DOHH2 (cell line): ENCODE results near the gene RAC2.
"Not testable (repeated sequence)": the region's sequence is repeated elsewhere in the genome, so short reads cannot be mapped to it uniquely, and the experiment has no call there.

Source experiments
- EZH2phosphoT487 ChIP-seq: fragments of 200-600 bp; sonication (generic); IDR thresholded peaks from 2 replicates; pipeline ENCODE4 v1.6.1; 2017; ENCODE audit warnings: borderline replicate concordance, mild to moderate bottlenecking, antibody characterized with exemption, low read length, moderate library complexity, mixed read lengths
- TF ChIP-seq, protein P1 (sequence below): fragments of 200-600 bp; sonication (generic); IDR thresholded peaks from one replicate; pipeline ENCODE4 v1.5.1; 2014; ENCODE audit warnings: antibody characterized with exemption, mild to moderate bottlenecking, low read depth, low read length; ENCODE audit not compliant: poor library complexity, severe bottlenecking

GRCh38 chr22:37201443-37201820 is 42.6 kb downstream of the RAC2 start:
- TF ChIP-seq, protein P1, sequence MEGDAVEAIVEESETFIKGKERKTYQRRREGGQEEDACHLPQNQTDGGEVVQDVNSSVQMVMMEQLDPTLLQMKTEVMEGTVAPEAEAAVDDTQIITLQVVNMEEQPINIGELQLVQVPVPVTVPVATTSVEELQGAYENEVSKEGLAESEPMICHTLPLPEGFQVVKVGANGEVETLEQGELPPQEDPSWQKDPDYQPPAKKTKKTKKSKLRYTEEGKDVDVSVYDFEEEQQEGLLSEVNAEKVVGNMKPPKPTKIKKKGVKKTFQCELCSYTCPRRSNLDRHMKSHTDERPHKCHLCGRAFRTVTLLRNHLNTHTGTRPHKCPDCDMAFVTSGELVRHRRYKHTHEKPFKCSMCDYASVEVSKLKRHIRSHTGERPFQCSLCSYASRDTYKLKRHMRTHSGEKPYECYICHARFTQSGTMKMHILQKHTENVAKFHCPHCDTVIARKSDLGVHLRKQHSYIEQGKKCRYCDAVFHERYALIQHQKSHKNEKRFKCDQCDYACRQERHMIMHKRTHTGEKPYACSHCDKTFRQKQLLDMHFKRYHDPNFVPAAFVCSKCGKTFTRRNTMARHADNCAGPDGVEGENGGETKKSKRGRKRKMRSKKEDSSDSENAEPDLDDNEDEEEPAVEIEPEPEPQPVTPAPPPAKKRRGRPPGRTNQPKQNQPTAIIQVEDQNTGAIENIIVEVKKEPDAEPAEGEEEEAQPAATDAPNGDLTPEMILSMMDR, result not testable (repeated sequence)
- TF ChIP-seq EZH2phosphoT487, result not testable (repeated sequence)
